IMR-90 (cell line): ENCODE data around the gene SDK1.

ENCODE experiments used
- MAZ ChIP-seq: IDR thresholded peaks from 2 replicates; pipeline ENCODE4 v1.6.1; 2012; ENCODE audit warnings: low read depth, mild to moderate bottlenecking, low read length, improper control_type of control experiment, moderate library complexity, borderline replicate concordance
- POLR2A ChIP-seq: IDR thresholded peaks from 2 replicates; pipeline ENCODE4 v1.6.1; 2012; ENCODE audit warnings: mild to moderate bottlenecking, low read depth, low read length
- RAD21 ChIP-seq: IDR thresholded peaks from 2 replicates; pipeline ENCODE4 v1.6.1; 2012; ENCODE audit warnings: low read length, improper control_type of control experiment
- RCOR1 ChIP-seq: IDR thresholded peaks from 2 replicates; pipeline ENCODE4 v1.6.1; 2012; ENCODE audit warnings: mild to moderate bottlenecking, low read length, improper control_type of control experiment; ENCODE audit not compliant: insufficient replicate concordance
- RFX5 ChIP-seq: IDR thresholded peaks from 2 replicates; pipeline ENCODE4 v1.8.0; 2012; ENCODE audit warnings: low read depth, mild to moderate bottlenecking, low read length, moderate library complexity
- SMC3 ChIP-seq: fragments of 150-350 bp; IDR thresholded peaks from 2 replicates; pipeline ENCODE4 v1.6.1; 2016; ENCODE audit warnings: low read depth, mild to moderate bottlenecking, antibody characterized with exemption, low read length, moderate library complexity
- TF ChIP-seq, protein P1 (sequence below): conservative IDR thresholded peaks from 2 replicates; pipeline ENCODE4 v1.5.1; 2012; ENCODE audit warnings: mild to moderate bottlenecking, low read depth, low read length, improper control_type of control experiment
- TF ChIP-seq, protein P2 (sequence below): fragments of 150-350 bp; IDR thresholded peaks from 2 replicates; pipeline ENCODE4 v1.6.1; 2016; ENCODE audit warnings: low read depth, mild to moderate bottlenecking, low read length, moderate library complexity, borderline replicate concordance
- TF ChIP-seq, protein P3 (sequence below): fragments of 150-350 bp; IDR thresholded peaks from 2 replicates; pipeline ENCODE4 v1.6.1; 2017; ENCODE audit warnings: mild to moderate bottlenecking, antibody characterized with exemption, low read length, low read depth

DNA sequence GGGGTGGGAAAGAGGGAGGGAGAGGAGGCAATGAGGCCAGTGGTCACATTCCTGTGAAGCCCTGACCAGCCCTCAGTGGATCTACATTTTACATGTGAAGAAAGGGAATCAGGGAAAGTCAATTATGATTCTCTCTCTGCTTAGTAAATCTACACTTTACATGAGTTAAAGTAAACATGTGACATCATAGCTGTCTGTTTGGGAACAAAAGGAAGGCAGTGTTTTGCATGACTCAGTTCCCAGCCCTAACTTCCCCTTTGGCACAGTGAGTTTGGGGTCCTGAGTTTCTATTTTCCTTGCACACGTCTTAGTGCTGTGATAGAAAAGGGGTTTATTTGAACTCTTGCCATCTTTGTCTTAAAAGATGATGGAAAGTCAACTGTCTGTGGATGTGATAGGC is 615.1 kb downstream of the SDK1 start:
- TF ChIP-seq RAD21, result no peak
- TF ChIP-seq, protein P1, sequence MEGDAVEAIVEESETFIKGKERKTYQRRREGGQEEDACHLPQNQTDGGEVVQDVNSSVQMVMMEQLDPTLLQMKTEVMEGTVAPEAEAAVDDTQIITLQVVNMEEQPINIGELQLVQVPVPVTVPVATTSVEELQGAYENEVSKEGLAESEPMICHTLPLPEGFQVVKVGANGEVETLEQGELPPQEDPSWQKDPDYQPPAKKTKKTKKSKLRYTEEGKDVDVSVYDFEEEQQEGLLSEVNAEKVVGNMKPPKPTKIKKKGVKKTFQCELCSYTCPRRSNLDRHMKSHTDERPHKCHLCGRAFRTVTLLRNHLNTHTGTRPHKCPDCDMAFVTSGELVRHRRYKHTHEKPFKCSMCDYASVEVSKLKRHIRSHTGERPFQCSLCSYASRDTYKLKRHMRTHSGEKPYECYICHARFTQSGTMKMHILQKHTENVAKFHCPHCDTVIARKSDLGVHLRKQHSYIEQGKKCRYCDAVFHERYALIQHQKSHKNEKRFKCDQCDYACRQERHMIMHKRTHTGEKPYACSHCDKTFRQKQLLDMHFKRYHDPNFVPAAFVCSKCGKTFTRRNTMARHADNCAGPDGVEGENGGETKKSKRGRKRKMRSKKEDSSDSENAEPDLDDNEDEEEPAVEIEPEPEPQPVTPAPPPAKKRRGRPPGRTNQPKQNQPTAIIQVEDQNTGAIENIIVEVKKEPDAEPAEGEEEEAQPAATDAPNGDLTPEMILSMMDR, result no peak
- no peak for TF ChIP-seq POLR2A
- TF ChIP-seq, protein P2, sequence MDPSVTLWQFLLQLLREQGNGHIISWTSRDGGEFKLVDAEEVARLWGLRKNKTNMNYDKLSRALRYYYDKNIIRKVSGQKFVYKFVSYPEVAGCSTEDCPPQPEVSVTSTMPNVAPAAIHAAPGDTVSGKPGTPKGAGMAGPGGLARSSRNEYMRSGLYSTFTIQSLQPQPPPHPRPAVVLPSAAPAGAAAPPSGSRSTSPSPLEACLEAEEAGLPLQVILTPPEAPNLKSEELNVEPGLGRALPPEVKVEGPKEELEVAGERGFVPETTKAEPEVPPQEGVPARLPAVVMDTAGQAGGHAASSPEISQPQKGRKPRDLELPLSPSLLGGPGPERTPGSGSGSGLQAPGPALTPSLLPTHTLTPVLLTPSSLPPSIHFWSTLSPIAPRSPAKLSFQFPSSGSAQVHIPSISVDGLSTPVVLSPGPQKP, result no peak
- TF ChIP-seq, protein P3, sequence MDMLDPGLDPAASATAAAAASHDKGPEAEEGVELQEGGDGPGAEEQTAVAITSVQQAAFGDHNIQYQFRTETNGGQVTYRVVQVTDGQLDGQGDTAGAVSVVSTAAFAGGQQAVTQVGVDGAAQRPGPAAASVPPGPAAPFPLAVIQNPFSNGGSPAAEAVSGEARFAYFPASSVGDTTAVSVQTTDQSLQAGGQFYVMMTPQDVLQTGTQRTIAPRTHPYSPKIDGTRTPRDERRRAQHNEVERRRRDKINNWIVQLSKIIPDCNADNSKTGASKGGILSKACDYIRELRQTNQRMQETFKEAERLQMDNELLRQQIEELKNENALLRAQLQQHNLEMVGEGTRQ, result no peak
- TF ChIP-seq RFX5, result no peak
- TF ChIP-seq SMC3, result no peak
- no peak for TF ChIP-seq MAZ
- TF ChIP-seq RCOR1, result no peak
